Thyroid gland (tissue), 4 donors: ENCODE measurements around the gene RASGRF1.

Experiments used
- POLR2A ChIP-seq, 2 donors: fragments of 450-650 bp; IDR thresholded peaks; one replicate each; pipeline ENCODE4 v1.6.1; 2017; ENCODE audit warnings: antibody characterized with exemption in 2 of 2, mild to moderate bottlenecking in 2 of 2, moderate library complexity in 1 of 2
- TF ChIP-seq, protein P1 (sequence below), 6 experiments: fragments of 200-600 bp in 3 of 6; fragments of 450-650 bp in 3 of 6; sonication (generic) in 3 of 6; IDR thresholded peaks; one replicate each; pipeline ENCODE4 v1.5.1; 2016 to 2019; ENCODE audit warnings: antibody characterized with exemption in 6 of 6, mild to moderate bottlenecking in 2 of 6, inconsistent platforms in 1 of 6, moderate library complexity in 1 of 6

DNA sequence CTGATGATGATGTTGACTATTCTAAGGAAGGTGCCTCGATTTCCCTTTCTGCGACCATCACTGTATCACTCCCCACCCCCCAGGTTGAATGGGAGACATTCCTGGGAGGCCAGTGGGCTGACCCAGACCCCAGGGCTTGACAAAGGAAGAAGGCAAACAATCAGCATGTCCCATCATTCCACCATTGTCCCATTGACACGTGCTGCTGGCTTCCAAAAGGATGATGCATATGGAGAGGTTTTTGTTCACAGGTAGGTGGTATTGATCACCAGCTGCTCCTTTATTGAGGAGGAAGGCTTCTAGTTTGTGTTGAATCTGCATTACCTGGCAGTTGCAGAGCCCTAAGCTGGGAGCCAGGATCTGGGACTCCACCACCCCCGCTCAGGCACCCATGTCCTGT, 30.4 kb downstream of the RASGRF1 start:
- TF ChIP-seq POLR2A (IDR thresholded peaks at IDR 0.05): no peak
- TF ChIP-seq, protein P1, sequence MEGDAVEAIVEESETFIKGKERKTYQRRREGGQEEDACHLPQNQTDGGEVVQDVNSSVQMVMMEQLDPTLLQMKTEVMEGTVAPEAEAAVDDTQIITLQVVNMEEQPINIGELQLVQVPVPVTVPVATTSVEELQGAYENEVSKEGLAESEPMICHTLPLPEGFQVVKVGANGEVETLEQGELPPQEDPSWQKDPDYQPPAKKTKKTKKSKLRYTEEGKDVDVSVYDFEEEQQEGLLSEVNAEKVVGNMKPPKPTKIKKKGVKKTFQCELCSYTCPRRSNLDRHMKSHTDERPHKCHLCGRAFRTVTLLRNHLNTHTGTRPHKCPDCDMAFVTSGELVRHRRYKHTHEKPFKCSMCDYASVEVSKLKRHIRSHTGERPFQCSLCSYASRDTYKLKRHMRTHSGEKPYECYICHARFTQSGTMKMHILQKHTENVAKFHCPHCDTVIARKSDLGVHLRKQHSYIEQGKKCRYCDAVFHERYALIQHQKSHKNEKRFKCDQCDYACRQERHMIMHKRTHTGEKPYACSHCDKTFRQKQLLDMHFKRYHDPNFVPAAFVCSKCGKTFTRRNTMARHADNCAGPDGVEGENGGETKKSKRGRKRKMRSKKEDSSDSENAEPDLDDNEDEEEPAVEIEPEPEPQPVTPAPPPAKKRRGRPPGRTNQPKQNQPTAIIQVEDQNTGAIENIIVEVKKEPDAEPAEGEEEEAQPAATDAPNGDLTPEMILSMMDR (IDR thresholded peaks at IDR 0.05): no peak
